CD14-positive monocyte (primary cell): ENCODE results near the gene NPIPA5. TPM values are rescaled to one million over a fixed set of nuclear protein-coding genes. Genes with fewer than 3 reads are reported as not detected.
A peak's percentile ranks its signal among the peaks of the same experiment; 100 is the strongest.
"Not testable (repeated sequence)": the region's sequence is repeated elsewhere in the genome, so short reads cannot be mapped to it uniquely, and the experiment has no call there.

Experiments used
- DNase-seq, 3 donors: peaks; one replicate each; pipeline ENCODE4 v3.0.0-alpha.2; 2011 to 2022
- H2AFZ ChIP-seq: 2 replicates; pipeline ENCODE4 v1.6.0; 2012; ENCODE audit warnings: mild to moderate bottlenecking, low read depth, low read length, inconsistent platforms; ENCODE audit not compliant: insufficient read depth, poor library complexity, severe bottlenecking
- H3K27ac ChIP-seq, 2 donors: 1 replicate in 1 of 2; 2 replicates in 1 of 2; pipeline ENCODE4 v1.5.1; 2012 to 2013; ENCODE audit warnings: low read length in 2 of 2, control low read depth in 1 of 2, inconsistent platforms in 1 of 2, low read depth in 1 of 2, mild to moderate bottlenecking in 1 of 2
- H3K27me3 ChIP-seq, 2 donors: one replicate each; pipeline versions ENCODE4 v1.6.0 to v1.6.1; 2011 to 2013; ENCODE audit warnings: low read length in 2 of 2; ENCODE audit not compliant: control insufficient read depth in 2 of 2, insufficient read depth in 2 of 2
- H3K36me3 ChIP-seq, 2 donors: replicated peaks in 1 of 2; 1 replicate in 1 of 2; 2 replicates in 1 of 2; pipeline versions ENCODE4 v1.5.1 to v1.6.1; 2012 to 2013; ENCODE audit warnings: low read length in 2 of 2, control low read depth in 1 of 2, inconsistent platforms in 1 of 2, mild to moderate bottlenecking in 1 of 2; ENCODE audit not compliant: insufficient read depth in 2 of 2, control insufficient read depth in 1 of 2
- H3K4me1 ChIP-seq, 2 donors: 1 replicate in 1 of 2; 2 replicates in 1 of 2; pipeline versions ENCODE4 v1.5.1 to v1.6.1; 2012 to 2013; ENCODE audit warnings: low read length in 2 of 2, control low read depth in 1 of 2, inconsistent platforms in 1 of 2, mild to moderate bottlenecking in 1 of 2, moderate library complexity in 1 of 2; ENCODE audit not compliant: insufficient read depth in 2 of 2, control insufficient read depth in 1 of 2
- H3K4me2 ChIP-seq: replicated peaks from 2 replicates; pipeline ENCODE3; 2012; ENCODE audit warnings: low read length, moderate library complexity, mild to moderate bottlenecking; ENCODE audit not compliant: poor library complexity, severe bottlenecking; ENCODE audit errors: extremely low read depth
- H3K4me3 ChIP-seq, 3 experiments: fragments of 200-600 bp in 1 of 3; sonication (generic) in 1 of 3; replicated peaks in 1 of 3; 1 replicate in 2 of 3; 2 replicates in 1 of 3; pipeline ENCODE4 v1.5.1; 2011 to 2013; ENCODE audit warnings: low read length in 3 of 3, mild to moderate bottlenecking in 3 of 3, control low read depth in 2 of 3, low read depth in 2 of 3, inconsistent platforms in 1 of 3, moderate library complexity in 1 of 3
- H3K79me2 ChIP-seq: 2 replicates; pipeline ENCODE4 v1.6.0; 2012; ENCODE audit warnings: mild to moderate bottlenecking, control low read depth, inconsistent platforms, low read length, moderate library complexity; ENCODE audit not compliant: insufficient read depth
- H3K9ac ChIP-seq: 2 replicates; pipeline ENCODE4 v1.6.0; 2017; ENCODE audit warnings: low read length, mild to moderate bottlenecking; ENCODE audit not compliant: insufficient read depth, poor library complexity, severe bottlenecking
- H3K9me3 ChIP-seq, 2 donors: replicated peaks in 1 of 2; 1 replicate in 1 of 2; 2 replicates in 1 of 2; pipeline versions ENCODE4 v1.5.1 to v1.6.1; 2012 to 2013; ENCODE audit warnings: low read length in 2 of 2, control low read depth in 1 of 2; ENCODE audit not compliant: control insufficient read depth in 1 of 2, insufficient read depth in 1 of 2
- H4K20me1 ChIP-seq: 2 replicates; pipeline ENCODE4 v1.6.0; 2012; ENCODE audit warnings: mild to moderate bottlenecking, low read length, control low read depth, moderate library complexity; ENCODE audit not compliant: insufficient read depth
- H3K27ac Mint-ChIP-seq, 7 donors: one replicate each; pipeline ENCODE4 v1.8.0; 2020; ENCODE audit warnings: mild to moderate bottlenecking in 7 of 7, mixed read lengths in 7 of 7, moderate library complexity in 6 of 7, inconsistent platforms in 2 of 7
- H3K27me3 Mint-ChIP-seq, 3 donors: one replicate each; pipeline ENCODE4 v1.8.0; 2021 to 2022; ENCODE audit warnings: low read depth in 3 of 3, mild to moderate bottlenecking in 3 of 3, mixed read lengths in 3 of 3, moderate library complexity in 3 of 3, inconsistent platforms in 1 of 3
- H3K36me3 Mint-ChIP-seq, 2 donors: one replicate each; pipeline ENCODE4 v1.8.0; 2020; ENCODE audit warnings: mixed read lengths in 2 of 2, inconsistent platforms in 1 of 2, mild to moderate bottlenecking in 1 of 2
- H3K4me1 Mint-ChIP-seq: one replicate; pipeline ENCODE4 v1.8.0; 2020; ENCODE audit warnings: mild to moderate bottlenecking, mixed read lengths
- H3K4me3 Mint-ChIP-seq, 2 donors: one replicate each; pipeline ENCODE4 v1.8.0; 2020; ENCODE audit warnings: mild to moderate bottlenecking in 2 of 2, mixed read lengths in 2 of 2, moderate library complexity in 1 of 2
- H3K9me3 Mint-ChIP-seq, 7 donors: one replicate each; pipeline ENCODE4 v1.8.0; 2020 to 2022; ENCODE audit warnings: mixed read lengths in 7 of 7, mild to moderate bottlenecking in 6 of 7, moderate library complexity in 6 of 7, inconsistent platforms in 2 of 7
- WGBS: methylation state at CpG from one replicate; pipeline ENCODE4 v1.1.5; 2013; ENCODE audit warnings: missing lambda C conversion rate; ENCODE audit not compliant: insufficient coverage; 5-methylcytosine and 5-hydroxymethylcytosine counted together
- intact Hi-C, 2 donors: fragments of 100-400 bp; cut with micrococcal nuclease; formaldehyde crosslinking; loops; one replicate each; pipeline versions ENCODE4 v1.15.0 to v1.15.1; 2023
- polyA plus RNA-seq, 3 donors: library from polyadenylated mRNA; depleted of rRNA in 1 of 3; unstranded in 2 of 3; stranded (reverse) in 1 of 3; fragments of 300-500 nt in 2 of 3; fragments of >200 nt in 1 of 3; fragmentation: Illumina TruSeq in 2 of 3; gene quantifications; 1 replicate in 2 of 3; 2 replicates in 1 of 3; pipeline ENCODE4 v1.2.3, GENCODE V29; 2012 to 2021
- TF ChIP-seq, protein P1 (sequence below): fragments of 200-600 bp; IDR thresholded peaks from one replicate; pipeline ENCODE4 v1.8.0; 2022; ENCODE audit warnings: antibody characterized with exemption, mild to moderate bottlenecking

The NPIPA5 gene
- polyA plus RNA-seq, 3 donors = 16.2 TPM; not detected in 2

DNA sequence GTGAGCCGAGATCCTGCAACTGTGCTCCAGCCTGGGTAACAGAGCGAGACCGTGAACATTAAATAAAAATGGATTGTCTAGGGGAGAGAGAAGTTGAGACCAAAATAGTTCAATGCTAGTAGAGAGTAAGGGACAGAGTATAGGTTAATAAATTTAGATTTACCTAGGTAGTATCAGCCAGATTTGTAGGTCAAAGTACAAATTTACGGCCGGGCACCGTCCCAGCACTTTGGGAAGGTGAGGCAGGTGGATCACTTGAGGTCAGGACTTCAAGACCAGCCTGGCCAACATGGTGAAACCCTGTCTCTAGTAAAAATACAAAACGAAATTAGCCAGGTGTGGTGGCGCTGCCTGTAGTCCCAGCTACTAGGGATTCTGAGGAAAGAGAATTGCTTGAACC is 44.1 kb upstream of the NPIPA5 start:
- no peak overlapping the region for H3K4me3 ChIP-seq
- DNase-seq = no peak
- intact Hi-C loops = loop anchor here in 1 of 2 donors (10.0 kb wide), 1 partner anchor 283 kb away; no protein-coding TSS in a partner anchor
- no peaks in the 10 kb centered on the region for H3K27me3 ChIP-seq
- no peaks in the 10 kb centered on the region for H3K9me3 ChIP-seq
- no peaks in the 10 kb centered on the region for H3K36me3 ChIP-seq
- no peak overlapping the region for H3K27ac ChIP-seq
- H3K4me2 ChIP-seq = no peak overlapping the region
- 98% methylated on average over 7 of the region's 8 CpGs for WGBS
- no peaks in the 10 kb centered on the region for H3K79me2 ChIP-seq
- Mint-ChIP-seq H3K4me1 (no peaks in the 10 kb centered on the region), H3K9me3 (peaks cover 0 to 2% (median 0%) of the 10 kb centered on the region in 7 donors), H3K36me3 (no peaks in the 10 kb centered on the region), H3K27me3 (peaks cover 0 to 14% (median 3%) of the 10 kb centered on the region in 3 donors), H3K4me3 (no peak overlapping the region), H3K27ac (peak overlapping the region in 1 of 7 donors; percentile 3)
- TF ChIP-seq, protein P1, sequence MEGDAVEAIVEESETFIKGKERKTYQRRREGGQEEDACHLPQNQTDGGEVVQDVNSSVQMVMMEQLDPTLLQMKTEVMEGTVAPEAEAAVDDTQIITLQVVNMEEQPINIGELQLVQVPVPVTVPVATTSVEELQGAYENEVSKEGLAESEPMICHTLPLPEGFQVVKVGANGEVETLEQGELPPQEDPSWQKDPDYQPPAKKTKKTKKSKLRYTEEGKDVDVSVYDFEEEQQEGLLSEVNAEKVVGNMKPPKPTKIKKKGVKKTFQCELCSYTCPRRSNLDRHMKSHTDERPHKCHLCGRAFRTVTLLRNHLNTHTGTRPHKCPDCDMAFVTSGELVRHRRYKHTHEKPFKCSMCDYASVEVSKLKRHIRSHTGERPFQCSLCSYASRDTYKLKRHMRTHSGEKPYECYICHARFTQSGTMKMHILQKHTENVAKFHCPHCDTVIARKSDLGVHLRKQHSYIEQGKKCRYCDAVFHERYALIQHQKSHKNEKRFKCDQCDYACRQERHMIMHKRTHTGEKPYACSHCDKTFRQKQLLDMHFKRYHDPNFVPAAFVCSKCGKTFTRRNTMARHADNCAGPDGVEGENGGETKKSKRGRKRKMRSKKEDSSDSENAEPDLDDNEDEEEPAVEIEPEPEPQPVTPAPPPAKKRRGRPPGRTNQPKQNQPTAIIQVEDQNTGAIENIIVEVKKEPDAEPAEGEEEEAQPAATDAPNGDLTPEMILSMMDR = no peak
- no peak overlapping the region for H2AFZ ChIP-seq
- H4K20me1 ChIP-seq = no peaks in the 10 kb centered on the region
- no peaks in the 10 kb centered on the region for H3K4me1 ChIP-seq
- H3K9ac ChIP-seq = no peak overlapping the region

DNA sequence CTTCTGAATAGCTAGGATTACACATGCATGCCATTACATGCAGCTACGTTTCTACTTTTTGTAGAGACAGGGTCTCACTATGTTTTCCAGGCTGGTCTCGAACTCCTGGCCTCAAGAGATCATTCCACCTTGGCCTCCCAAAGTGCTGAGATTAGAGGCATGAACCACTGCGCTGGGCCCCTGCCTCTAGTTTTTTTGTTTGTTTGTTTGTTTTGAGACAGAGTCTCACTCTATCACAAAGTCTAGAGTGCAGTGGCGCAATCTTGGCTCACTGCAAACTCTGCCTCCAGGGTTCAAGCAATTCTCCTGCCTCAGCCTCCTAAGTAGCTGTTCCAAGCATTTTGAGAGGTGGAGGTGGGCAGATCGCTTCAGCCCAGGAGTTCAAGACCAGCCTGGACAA is 43.6 kb upstream of the NPIPA5 start:
- H3K36me3 ChIP-seq, H3K4me1 Mint-ChIP-seq, H4K20me1 ChIP-seq, H3K27ac Mint-ChIP-seq, H2AFZ ChIP-seq, H3K4me3 Mint-ChIP-seq, H3K4me3 ChIP-seq, DNase-seq, H3K9ac ChIP-seq, H3K36me3 Mint-ChIP-seq, H3K9me3 ChIP-seq, H3K9me3 Mint-ChIP-seq, H3K4me1 ChIP-seq, H3K79me2 ChIP-seq, H3K27me3 ChIP-seq, H3K27ac ChIP-seq, H3K4me2 ChIP-seq: not testable (repeated sequence)
- WGBS = 94% methylated on average over 3 of the region's 5 CpGs
- peaks cover 0 to 15% (median 3%) of the 10 kb centered on the region in 3 donors for H3K27me3 Mint-ChIP-seq
- intact Hi-C loops = loop anchor here in 1 of 2 donors (10.0 kb wide), 1 partner anchor 283 kb away; no protein-coding TSS in a partner anchor
